Activated CD8-positive, alpha-beta memory T cell treated with anti-CD3 and anti-CD28 coated beads for 48 hours (primary cell): ENCODE data around the gene PCLAF.
"Not testable (repeated sequence)": the region's sequence is repeated elsewhere in the genome, so short reads cannot be mapped to it uniquely, and the experiment has no call there.

Experiments
- DNase-seq, 3 experiments: peaks; one replicate each; pipeline ENCODE4 v3.0.0-alpha.2; 2020; ENCODE audit warnings: low read depth in 2 of 3, low spot score in 2 of 3

Gene PCLAF

GRCh38 chr15:64381000-64381751 lies at the start of gene PCLAF:
TSS of gene PCLAF (minus strand) at chr15:64381441. CDS start at chr15:64381371, 70 bp downstream.
- peak; percentile 70 to 90 (median 83) for DNase-seq

GRCh38 chr15:64430000-64430735 lies 48.9 kb upstream of the PCLAF start:
- no peak for DNase-seq

GRCh38 chr15:64429448-64429847 lies 48.2 kb upstream of the PCLAF start:
- DNase-seq = no peak

- no peak for DNase-seq
These were observed 45.7 kb upstream of the PCLAF start for GRCh38 chr15:64426845-64427465.

- no peak for DNase-seq
These were observed 44.0 kb upstream of the PCLAF start for GRCh38 chr15:64425221-64425620.

- DNase-seq = no peak
These were observed 42.7 kb upstream of the PCLAF start for GRCh38 chr15:64423970-64424369.

GRCh38 chr15:64422697-64423096 lies 41.5 kb upstream of the PCLAF start:
- no peak for DNase-seq

GRCh38 chr15:64412216-64412615 lies 31.0 kb upstream of the PCLAF start:
- DNase-seq = no peak

- DNase-seq = no peak
These were observed 19.3 kb upstream of the PCLAF start for GRCh38 chr15:64400583-64400982.

GRCh38 chr15:64398575-64398974 lies 17.3 kb upstream of the PCLAF start:
- DNase-seq = no peak

GRCh38 chr15:64396789-64397188 lies 15.5 kb upstream of the PCLAF start:
- no peak for DNase-seq

GRCh38 chr15:64392471-64392870 lies 11.2 kb upstream of the PCLAF start:
- not testable (repeated sequence) for DNase-seq

- no peak for DNase-seq
These were observed 7.8 kb upstream of the PCLAF start for GRCh38 chr15:64389036-64389435.

- DNase-seq = peak; percentile 88 to 93 (median 92)
These were observed 6.4 kb upstream of the PCLAF start, which contains the start of gene TRIP4 for GRCh38 chr15:64387562-64388168. TSS of gene TRIP4 (plus strand) at chr15:64387836. CDS start at chr15:64387864, 28 bp downstream.

- no peak for DNase-seq
These were observed 5.0 kb upstream of the PCLAF start for GRCh38 chr15:64386291-64386690.

GRCh38 chr15:64383760-64384159 lies 2.5 kb upstream of the PCLAF start:
- DNase-seq = no peak

GRCh38 chr15:64380130-64380870 lies 941 bp downstream of the PCLAF start:
- DNase-seq = not testable (repeated sequence)

GRCh38 chr15:64379216-64379960 lies 1.9 kb downstream of the PCLAF start:
- DNase-seq = no peak

- DNase-seq = no peak
These were observed 7.9 kb downstream of the PCLAF start for GRCh38 chr15:64373360-64373759.

- not testable (repeated sequence) for DNase-seq
These were observed 9.9 kb downstream of the PCLAF start for GRCh38 chr15:64371383-64371782.
